ENCODE data around the gene MANEAL.
"Not testable (repeated sequence)": the region's sequence is repeated elsewhere in the genome, so short reads cannot be mapped to it uniquely, and the experiment has no call there.

MANEAL gene

GRCh38 chr1:37793773-37794371 lies at the start of gene MANEAL:
Gene MANEAL, plus strand, starts transcription at chr1:37793847. Its CDS starts 336 bp downstream, at chr1:37794183.
- DNase-seq, result peak in 1 of 2 donors; percentile 21

- no peak for DNase-seq
These were observed 46.8 kb upstream of the MANEAL start for GRCh38 chr1:37746806-37747205.

GRCh38 chr1:37748565-37748964 lies 45.1 kb upstream of the MANEAL start:
- DNase-seq, result no peak

- DNase-seq, result no peak
These were observed 41.4 kb upstream of the MANEAL start for GRCh38 chr1:37752213-37752582.

GRCh38 chr1:37752583-37753471 lies 40.8 kb upstream of the MANEAL start:
- no peak for DNase-seq

- DNase-seq, result no peak
These were observed 40.0 kb upstream of the MANEAL start for GRCh38 chr1:37753473-37754321.

- DNase-seq, result no peak
These were observed 38.4 kb upstream of the MANEAL start for GRCh38 chr1:37755290-37755689.

GRCh38 chr1:37755951-37756560 lies 37.6 kb upstream of the MANEAL start:
- DNase-seq, result no peak

- DNase-seq, result no peak
These were observed 34.2 kb upstream of the MANEAL start for GRCh38 chr1:37759451-37759850.

- DNase-seq, result no peak
These were observed 32.1 kb upstream of the MANEAL start for GRCh38 chr1:37761416-37762095.

GRCh38 chr1:37762516-37762915 lies 31.1 kb upstream of the MANEAL start:
- DNase-seq, result no peak

- DNase-seq, result no peak
These were observed 29.7 kb upstream of the MANEAL start for GRCh38 chr1:37763791-37764413.

GRCh38 chr1:37764414-37764825 lies 29.2 kb upstream of the MANEAL start:
- no peak for DNase-seq

GRCh38 chr1:37764888-37765441 lies 28.7 kb upstream of the MANEAL start, which contains the start of gene EPHA10:
Gene EPHA10, minus strand, starts transcription at chr1:37765120. Its CDS starts 54 bp downstream, at chr1:37765066.
- DNase-seq, result no peak

- peak; percentile 14 to 21 for DNase-seq
These were observed 27.6 kb upstream of the MANEAL start for GRCh38 chr1:37765916-37766664.

GRCh38 chr1:37767488-37767887 lies 26.2 kb upstream of the MANEAL start:
- no peak for DNase-seq

GRCh38 chr1:37771440-37771839 lies 22.2 kb upstream of the MANEAL start:
- DNase-seq, result not testable (repeated sequence)

GRCh38 chr1:37776946-37777516 lies 16.6 kb upstream of the MANEAL start:
- DNase-seq, result peak in 1 of 2 donors; percentile 24

GRCh38 chr1:37778654-37779053 lies 15.0 kb upstream of the MANEAL start:
- DNase-seq, result no peak

- no peak for DNase-seq
These were observed 11.2 kb upstream of the MANEAL start for GRCh38 chr1:37782491-37782890.

Data from activated CD4-positive, alpha-beta T cell treated with anti-CD3 and anti-CD28 coated beads for 4 hours (primary cell).